T-helper 9 cell (primary cell): Measurements from ENCODE around the gene RRBP1.
A peak's percentile ranks its signal among the peaks of the same experiment; 100 is the strongest.

Experiments used
- DNase-seq: peaks from one replicate; pipeline ENCODE4 v3.0.0-alpha.2; 2020
- total RNA-seq, 2 donors: gene quantifications; one replicate each; lab custom pipeline; 2026; lab: John Stamatoyannopoulos, UW

RRBP1 gene, protein sequence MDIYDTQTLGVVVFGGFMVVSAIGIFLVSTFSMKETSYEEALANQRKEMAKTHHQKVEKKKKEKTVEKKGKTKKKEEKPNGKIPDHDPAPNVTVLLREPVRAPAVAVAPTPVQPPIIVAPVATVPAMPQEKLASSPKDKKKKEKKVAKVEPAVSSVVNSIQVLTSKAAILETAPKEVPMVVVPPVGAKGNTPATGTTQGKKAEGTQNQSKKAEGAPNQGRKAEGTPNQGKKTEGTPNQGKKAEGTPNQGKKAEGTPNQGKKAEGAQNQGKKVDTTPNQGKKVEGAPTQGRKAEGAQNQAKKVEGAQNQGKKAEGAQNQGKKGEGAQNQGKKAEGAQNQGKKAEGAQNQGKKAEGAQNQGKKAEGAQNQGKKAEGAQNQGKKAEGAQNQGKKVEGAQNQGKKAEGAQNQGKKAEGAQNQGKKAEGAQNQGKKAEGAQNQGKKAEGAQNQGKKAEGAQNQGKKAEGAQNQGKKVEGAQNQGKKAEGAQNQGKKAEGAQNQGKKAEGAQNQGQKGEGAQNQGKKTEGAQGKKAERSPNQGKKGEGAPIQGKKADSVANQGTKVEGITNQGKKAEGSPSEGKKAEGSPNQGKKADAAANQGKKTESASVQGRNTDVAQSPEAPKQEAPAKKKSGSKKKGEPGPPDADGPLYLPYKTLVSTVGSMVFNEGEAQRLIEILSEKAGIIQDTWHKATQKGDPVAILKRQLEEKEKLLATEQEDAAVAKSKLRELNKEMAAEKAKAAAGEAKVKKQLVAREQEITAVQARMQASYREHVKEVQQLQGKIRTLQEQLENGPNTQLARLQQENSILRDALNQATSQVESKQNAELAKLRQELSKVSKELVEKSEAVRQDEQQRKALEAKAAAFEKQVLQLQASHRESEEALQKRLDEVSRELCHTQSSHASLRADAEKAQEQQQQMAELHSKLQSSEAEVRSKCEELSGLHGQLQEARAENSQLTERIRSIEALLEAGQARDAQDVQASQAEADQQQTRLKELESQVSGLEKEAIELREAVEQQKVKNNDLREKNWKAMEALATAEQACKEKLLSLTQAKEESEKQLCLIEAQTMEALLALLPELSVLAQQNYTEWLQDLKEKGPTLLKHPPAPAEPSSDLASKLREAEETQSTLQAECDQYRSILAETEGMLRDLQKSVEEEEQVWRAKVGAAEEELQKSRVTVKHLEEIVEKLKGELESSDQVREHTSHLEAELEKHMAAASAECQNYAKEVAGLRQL (N-terminal part only)
- total RNA-seq, result 69.6 to 69.7 reads per million in 2 donors

DNA sequence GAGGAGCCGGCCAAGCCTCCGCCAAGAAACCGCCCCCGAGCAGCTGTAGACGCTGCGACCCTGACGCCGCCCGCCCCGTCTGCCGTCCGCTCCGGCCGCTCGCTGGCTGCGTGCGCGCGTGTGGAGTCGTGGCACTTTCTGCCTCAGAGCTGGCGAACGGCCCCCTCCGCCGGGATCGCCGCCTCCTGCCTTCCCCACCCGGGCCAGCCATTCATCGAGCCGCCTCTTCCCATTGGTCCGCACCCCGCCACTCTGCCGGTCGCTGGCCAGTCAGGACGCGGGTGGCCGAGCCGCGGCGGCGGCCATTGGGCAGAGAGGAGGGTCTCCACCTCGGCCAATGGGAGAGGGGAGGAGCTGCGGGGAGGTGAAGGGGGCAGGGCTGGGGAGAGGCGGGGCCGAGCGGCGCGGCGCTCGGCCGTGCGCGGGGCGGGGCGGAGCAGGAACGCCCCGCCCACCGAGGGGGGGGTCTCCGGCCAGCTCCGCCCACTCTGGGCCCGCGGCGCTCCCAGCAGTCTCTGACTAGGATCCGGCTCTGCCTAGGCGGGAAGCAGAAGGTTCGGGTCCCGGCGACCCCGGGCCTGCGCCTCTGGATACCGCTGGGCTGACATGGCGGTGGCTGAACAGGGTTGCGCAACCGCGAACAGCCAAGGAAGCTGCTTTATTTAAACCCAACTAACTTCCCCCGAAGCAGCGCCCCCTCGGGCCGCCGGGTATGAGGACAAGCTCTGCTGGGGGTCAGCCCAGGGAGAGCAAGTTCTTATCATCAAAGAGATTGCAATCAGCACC is at the start of gene RRBP1:
TSS of gene RRBP1 (minus strand) at position 140 of the 786 bp plus-strand sequence. CDS start 21,735 bp downstream, outside the sequence.
- DNase-seq, result peak; percentile 94

DNA sequence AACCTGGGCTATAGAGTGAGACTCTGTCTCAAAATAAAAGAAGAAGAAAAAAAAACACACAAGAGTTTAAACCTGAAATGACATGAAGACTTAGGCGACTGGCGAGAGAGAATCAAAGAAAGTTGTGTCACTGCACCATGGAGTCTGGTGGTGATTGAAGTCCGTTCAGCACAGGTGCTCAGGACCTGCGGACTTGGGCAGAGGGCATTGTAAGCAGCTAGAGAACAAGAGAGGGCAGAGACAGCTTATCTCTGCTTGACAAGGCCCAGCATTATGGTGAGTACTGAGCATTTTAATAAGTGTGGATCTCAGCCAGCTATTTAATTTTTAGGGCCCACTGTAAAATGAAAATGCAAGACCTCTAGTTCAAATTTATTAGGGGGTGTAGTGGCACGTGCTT is 49.2 kb upstream of the RRBP1 start:
- no peak for DNase-seq

DNA sequence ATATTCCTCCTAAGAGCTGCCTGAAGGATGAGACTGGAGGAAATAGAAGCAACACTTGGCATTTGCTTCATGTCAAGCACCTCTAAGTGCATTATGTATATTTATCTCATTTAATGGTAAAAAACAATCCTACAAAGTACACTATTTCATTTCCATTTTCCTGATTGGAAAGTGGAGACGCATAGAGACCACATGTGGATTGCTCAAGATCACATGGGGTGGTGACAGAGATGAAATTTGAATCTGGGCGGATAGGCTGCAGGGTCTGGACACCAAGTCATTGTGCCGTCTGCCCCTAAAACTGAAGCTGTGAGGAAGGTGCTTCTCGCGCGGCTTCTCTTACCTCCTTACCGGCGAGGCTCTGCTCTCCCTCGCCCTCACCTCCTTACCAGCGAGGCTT is 48.0 kb upstream of the RRBP1 start:
- DNase-seq, result no peak

DNA sequence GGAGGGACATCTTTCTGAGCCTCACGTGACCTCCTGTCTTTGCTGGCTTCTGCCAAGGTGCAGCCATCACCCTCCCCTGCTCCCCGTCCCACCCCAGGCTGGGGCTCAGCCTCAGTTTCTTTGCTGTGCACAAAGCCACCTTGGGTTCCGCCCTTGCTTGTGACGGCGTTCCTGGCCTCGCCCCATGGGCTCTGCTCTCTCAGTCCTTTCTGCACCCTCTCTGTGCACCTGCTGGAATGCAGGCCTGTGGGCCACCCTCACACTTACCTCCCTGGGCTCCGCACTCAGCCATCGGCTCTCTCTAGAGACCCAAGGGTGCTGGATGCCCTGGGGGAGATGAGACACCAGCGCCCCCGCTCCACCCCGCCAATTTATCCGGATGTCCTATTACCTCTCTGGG is 46.0 kb upstream of the RRBP1 start:
- no peak for DNase-seq

DNA sequence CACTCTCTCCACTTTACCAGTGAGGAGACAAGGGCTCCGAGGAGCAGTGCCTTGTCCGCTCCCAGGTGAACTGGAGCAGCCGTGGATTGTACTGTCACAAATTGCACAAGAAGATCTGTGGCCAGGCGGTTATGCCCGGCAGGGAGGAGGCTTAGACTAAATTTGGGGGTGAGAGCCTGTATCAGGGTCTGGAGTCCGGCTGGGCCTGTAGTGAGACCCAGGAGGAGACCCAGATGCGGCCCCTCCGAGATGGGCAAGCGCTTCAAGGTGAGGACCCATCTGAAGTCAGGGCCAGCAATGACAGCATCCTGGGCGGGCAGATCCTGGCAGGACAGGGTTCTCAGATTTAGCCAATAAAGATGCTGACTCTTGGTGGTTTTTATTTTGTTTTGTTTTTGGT is 45.3 kb upstream of the RRBP1 start:
- no peak for DNase-seq

DNA sequence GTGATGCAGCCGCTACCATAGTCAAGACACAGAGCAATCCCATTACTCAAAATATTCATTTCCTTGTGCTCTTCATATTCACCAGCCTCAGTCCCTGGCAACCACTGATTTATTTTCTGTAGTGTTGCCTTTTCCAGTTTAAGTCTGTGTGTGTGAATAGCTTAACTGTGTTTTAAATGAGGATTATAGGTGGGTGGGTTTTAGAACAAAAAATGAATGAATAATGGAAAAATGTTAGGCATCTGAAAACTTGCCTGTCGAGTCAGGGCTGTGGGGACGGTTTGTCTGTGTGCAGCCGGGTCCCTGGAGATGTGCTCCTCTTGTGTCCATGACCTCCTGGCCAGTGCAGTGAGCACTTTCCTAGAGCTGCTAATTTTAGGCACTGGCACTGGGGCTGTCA is 44.9 kb upstream of the RRBP1 start:
- no peak for DNase-seq

DNA sequence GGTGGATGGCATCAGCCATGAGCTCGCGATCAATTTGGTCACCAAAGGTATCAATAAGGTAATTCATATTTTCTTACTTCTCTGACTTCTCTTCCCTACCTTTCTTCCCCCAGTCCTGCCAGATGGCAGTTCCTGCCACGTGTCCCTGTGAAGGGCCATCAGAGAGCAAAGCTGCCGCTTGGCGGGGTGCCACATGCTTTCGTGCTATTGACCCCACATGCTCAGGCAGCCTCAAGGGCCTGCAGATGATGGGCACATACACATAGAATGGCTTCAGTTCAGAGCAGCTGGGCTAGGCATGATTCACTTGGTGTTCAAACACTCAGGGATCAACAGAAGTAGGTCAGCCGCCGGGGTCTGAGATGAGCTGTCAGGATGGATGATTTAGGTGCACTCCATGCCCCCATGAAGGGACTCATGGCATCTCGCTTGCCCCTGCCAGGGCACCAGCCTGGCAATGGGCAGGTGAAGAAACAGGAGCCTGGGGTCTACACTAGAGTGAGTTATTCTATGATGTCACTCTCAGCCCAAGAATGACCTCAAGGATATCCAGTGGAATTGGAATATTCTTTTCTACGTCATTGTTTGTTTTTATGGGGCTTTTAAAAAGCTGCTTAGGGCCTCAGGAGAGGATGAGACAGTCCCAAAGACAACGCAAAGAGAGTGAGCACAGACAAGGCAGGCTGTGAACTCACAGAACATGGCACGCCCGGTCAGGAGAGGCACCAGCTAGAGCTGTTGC is 43.2 kb upstream of the RRBP1 start:
- no peak for DNase-seq

DNA sequence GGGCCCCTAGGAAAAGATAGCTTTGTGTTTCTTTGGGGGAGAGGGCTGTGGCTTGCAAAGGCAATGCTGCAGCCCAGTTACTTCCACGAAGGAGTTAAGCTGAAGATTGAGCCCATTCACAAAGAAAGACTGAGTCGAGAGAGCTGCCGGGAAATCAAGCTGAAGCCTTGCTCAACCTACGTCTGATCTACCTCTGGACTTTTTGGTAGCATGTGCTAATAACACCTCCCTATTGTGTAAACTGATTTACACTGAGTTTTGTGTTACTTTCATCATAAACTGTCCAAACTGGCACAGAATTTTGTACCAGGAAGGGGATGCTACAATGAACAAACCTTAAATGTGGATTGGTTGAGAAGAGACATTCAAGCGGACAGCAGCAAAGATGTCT is 41.3 kb upstream of the RRBP1 start:
- no peak for DNase-seq

DNA sequence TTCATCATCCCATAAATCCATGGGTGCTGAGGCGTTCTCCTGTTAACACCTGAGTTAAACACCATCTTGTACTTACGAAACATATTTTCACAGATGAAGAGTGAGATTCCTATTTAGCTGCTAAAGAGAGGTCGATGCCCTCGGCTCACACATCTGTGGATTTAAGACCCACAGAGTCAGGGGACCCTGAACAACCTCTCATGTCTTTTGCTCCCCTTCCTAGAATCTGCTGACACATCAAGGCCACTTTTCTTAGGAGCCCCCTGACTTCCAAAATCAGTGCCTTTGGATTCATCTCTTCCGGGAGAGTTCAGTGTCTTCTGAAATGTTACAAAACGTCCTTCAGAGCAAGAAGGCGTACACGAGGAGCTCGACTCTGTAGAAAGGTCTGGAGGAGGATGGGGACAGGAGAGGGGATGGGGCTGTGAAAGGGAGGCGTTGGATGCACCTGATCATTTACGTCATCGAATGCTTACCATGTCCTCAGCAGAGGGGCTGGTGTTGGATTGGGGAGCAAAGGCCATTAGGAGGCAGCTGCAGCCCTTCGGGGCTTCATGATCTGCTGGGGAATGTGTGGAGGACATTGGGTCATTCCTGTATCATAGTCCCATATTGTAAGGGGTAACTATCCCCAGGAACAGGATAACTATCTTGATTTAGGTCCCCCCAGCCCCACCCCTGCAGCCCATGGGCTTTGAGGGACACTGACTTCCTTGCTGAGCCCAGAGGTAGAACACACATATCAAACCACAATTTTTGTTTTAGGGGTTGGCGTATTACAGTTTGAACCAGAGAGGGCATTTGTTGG is 40.7 kb upstream of the RRBP1 start:
- no peak for DNase-seq

DNA sequence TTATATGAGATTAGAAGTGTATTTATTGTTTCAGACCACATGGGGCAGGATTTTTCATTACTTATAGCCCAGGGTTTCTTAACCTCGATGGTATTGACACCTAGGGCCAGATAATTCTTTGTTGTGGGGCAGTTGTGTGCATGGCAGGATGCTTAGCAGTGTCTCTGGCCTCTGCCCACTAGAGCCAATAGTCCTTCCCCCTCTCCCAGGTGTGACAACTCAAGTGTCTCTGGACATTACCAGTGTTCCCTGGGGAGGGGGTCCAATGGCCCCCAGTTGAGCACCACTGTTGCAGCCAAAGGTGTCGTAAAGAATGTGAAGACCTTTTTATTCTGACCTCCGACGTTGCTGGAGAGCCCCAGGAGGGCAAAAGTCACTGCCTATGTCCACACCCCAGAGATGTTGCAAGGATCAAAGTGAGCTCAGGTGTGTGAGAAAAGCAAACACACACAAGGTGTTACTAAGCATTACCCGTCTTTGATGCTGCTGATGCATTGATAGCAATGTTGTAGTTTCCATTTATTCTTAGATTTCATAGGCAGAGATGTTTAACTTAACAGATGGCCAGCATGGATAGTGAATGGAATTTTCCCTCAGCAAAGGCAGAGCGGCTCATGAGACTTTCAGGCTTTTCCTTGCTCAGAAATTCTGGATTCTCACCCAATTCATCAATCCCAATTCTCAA is 39.9 kb upstream of the RRBP1 start:
- DNase-seq, result no peak

DNA sequence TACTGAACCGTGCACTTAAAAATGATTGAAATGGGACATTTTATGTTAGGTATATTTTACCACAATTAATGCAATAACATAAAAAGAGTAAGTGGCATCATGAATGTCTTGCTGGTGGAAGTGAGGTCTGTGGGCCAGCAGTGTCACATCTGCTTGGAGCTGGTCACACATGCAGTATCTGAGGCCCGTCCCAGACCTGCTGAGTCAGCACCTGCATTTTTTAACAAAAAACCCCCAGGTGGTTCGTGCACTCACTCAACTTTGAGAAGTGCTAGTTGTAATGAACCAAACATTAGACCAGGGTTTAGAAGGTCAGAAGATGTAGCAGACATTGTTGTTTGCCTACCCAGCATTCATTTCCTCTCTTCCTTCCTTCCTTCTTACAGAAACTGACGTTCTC is 38.7 kb upstream of the RRBP1 start:
- DNase-seq, result no peak

DNA sequence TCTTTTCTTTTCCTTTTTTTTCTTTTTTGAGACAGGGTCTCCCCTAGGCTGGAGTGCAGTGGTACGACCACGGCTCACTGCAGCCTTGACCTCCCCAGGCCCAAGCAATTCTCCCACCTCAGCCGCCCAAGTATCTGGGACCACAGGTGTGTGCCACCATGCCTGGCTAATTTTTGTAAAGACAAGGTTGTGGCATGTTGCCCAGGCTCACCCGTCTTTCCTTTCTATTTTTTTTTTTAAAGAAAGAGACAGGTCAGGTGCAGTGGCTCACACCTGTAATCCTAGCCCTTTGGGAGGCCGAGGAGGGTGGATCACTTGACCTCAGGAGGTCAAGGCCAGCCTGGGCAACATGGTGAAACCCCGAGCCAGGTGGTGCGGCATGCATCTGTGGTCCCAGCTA is 34.3 kb upstream of the RRBP1 start:
- no peak for DNase-seq

DNA sequence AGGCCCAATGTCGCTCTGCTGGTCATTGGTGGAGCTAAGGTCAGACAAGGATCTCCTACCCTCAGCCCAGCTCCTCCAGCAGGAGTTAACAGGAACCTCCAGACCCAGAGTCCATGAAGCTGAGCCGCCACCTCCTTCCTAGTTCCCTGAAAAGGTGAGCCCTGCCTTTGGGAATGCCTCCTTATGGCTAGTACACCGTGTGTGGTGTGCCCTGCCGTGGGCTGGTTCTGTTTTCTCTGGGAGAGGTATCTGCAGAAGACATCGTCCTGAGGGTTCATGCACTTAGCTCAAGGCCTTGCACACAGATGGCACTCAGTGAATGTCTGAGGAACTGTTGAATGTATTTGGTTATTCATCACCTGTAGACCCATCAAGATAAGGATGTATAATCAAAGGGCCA is 33.0 kb upstream of the RRBP1 start:
- no peak for DNase-seq

DNA sequence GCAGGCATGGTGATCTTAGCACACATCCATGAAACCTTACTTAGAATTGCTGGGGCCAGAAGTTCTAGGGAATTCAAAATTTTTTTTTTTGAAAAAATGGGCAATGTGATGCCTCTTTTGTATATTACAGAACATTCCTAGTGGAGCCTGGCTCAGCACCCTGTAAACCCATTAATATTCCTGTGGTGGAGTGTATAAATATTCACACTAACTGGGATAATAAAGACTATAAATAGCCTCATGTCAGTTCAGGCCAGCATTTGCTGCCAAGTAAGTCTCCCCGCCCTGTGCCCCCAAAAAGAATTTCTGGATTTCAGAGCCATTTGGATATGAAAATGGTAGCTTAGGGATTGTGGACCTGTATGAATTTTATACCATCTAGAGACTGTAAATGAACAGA is 32.6 kb upstream of the RRBP1 start:
- DNase-seq, result no peak

DNA sequence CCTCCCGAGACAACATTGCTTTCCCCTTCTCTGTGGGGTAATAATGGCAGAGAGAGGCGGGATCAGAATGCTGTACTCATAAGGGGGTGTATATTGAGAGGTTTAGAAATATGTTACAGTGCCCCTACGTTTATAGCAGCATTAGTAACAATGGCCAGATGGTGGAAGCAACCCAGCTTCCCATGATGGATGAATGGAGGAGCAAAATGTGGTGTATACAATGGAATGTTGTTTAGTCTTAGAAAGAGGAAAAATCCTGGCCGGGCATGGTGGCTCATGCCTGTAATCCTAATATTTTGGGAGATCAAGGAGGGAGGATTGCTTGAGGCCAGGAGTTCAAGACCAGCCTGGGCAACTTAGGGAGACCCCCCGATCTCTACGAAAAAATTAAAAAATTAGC is 30.7 kb upstream of the RRBP1 start:
- DNase-seq, result no peak

DNA sequence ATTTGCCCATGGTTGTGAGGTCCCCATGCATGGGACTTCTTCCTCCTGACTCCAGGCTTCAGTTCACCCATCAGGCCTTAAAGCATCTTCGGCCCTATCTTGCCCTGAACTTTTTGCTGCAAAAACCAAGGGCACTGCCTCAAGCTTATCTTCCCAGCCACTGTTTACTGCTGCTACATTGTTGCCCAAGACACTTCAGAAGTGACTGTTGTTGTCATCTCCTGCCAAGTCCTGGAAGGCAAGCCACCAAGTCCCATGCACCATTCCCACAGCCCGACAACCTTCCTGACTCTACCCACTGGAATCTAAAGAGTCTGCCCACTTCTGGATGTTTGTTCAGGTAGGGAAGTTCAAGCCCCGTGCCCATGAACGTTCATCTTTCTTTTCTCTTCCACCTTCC is 30.2 kb upstream of the RRBP1 start:
- no peak for DNase-seq

DNA sequence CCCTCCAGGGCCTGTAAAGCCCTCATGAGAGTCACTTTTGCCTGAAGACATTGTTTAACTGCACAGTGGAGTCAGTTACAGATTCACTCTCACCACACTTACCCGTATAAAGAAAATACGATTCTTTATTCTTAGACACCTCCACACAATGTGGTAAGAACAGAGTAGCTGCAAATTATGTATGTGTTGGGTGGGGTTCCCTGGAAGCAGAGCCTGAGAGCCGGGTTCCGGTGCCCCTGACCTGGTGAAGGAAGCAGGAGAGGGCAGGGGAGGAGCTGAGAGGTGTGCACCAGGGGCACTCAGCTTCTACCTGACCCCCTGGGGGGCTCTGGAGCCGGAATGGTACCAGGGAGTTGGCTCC is 29.2 kb upstream of the RRBP1 start:
- DNase-seq, result no peak

DNA sequence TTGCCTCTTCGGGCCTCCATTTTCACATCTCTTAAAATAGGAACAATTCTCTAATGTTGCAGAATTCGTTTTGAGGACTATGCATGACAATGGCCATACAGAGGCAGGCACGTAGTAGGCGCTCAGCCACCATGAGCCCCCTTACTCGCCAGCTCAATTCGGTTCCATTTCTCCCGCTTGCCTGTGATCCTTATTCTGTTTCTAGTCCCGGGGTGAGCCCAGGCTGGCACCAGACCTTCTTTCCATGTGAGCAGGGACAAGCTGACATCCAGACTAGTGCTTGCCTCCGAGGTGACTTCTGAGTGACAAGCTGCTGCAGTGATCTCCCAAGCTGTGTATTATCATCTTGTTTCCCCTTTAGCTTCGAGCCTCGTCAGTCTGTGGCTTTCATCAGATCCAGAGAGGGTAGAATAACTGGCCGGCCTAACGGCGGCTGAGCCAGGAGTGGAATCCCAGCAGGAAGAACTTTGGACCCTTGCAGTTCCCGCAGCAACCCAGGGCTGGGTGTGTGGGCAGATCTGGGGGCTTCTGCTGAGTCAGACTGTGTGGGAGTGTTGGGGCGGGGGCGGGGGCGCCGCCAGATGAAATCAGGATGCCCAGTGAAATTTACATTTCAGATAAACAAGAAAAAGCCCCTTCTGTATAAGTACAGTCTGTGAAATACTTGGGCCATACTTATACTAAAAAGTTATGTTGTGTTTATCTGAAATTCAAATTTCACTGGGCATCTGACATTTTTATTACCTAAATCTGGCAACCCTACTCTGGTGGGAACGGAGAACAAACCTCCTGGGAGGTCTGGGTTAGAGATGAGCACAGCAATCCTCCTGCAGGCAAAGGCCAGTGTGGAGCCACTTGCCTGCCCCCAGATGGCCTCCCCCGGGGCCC is 28.6 kb upstream of the RRBP1 start:
- DNase-seq, result no peak
